Smooth muscle cell of the brain vasculature (primary cell): ENCODE data around the gene SGMS1.
"Not testable (repeated sequence)": the region's sequence is repeated elsewhere in the genome, so short reads cannot be mapped to it uniquely, and the experiment has no call there.

Source experiments
- DNase-seq: peaks from one replicate; pipeline ENCODE4 v3.0.0-alpha.2; 2012; ENCODE audit warnings: low read depth, low spot score

The SGMS1 gene

DNA sequence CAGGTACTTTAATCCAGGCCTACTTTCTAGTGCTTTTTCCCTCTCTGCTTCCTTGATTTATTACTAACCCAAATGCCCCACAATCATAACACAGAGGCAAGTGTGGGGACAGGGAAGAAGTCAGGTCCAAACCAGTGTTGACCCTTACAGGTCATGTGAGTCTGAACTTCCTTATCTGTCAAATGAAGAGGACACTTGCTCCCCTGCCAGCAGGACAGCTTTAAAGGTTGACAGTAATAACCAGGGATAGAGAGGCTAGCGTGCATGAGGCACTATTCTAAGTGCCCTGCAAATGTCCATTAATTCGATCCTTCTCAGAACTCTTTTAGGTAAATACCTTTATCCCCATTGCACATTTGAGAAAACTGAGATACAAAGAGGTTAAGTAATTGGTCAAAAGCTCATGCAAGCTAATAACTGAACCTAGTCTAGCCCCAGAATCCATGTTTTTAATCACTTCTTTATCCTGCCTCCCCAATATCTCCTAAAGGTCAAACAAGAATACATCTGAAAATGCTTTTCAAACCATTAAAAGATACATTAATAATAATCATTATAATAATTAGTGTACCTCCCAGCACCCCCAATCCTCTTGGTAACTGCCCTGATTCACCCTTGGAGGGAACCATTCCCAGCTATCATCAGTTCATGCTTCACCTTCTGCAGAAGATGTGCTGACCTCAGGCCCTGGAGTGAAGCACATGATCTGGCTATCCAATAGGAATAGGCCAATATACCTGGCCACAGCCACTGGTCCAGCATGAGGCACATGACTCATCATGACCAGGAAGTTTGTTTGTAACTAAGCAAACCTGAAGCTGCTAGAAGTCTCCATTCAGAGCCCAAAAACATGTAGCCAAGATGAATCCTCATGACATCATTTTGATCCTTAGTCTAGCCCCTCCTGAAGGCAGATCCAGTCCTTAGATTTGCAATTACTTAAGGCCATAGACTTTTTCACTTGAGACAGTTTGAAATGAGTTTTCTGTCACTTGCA is 40.7 kb downstream of the SGMS1 start:
- no peak for DNase-seq

DNA sequence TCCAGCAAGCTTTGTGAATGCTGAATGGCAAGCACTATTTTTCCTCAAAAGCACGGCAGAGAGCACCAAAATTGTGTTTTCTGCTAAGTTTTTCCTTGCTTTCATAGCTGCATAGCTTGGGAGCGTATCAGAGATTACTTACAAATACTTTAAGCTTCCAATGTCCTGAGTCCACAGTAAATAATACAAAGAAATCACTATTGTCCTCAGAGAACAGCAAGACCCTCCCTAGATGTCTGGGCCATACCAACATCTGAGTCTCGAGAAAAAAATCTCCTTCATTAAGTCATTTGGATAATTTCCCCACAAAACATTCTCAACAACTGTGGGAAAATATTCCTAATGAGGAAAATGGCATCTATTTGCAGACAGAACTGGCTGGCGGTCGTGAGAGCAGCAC is 41.7 kb downstream of the SGMS1 start:
- no peak for DNase-seq

DNA sequence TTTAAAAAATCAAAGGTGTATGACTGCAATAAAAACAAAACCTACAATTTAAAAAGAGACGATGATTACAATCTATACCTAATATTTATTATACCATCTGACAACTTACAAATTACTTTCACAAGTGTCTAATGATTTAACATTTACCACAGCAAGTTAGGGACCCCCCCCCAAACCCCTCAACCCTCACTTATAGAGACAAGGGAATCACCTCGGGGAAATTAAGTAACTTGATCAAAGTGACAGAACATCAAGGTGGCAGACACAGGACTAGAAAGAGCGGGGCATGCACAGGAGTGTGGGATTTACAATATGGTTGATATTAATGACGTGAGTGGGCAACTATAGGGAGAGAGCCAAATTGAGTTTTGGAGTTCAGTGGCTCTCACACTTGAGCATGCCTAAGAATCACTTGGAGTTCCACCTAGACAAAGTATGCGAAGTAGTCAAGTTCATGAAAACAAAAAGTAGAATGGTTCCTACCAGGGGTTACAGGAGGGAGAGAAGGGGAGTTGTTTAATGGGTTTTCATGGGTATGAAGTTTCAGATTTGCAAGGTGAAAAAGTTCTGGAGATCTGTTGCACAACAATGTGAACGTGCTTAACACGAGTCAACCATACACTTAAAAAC is 43.4 kb downstream of the SGMS1 start:
- no peak for DNase-seq

DNA sequence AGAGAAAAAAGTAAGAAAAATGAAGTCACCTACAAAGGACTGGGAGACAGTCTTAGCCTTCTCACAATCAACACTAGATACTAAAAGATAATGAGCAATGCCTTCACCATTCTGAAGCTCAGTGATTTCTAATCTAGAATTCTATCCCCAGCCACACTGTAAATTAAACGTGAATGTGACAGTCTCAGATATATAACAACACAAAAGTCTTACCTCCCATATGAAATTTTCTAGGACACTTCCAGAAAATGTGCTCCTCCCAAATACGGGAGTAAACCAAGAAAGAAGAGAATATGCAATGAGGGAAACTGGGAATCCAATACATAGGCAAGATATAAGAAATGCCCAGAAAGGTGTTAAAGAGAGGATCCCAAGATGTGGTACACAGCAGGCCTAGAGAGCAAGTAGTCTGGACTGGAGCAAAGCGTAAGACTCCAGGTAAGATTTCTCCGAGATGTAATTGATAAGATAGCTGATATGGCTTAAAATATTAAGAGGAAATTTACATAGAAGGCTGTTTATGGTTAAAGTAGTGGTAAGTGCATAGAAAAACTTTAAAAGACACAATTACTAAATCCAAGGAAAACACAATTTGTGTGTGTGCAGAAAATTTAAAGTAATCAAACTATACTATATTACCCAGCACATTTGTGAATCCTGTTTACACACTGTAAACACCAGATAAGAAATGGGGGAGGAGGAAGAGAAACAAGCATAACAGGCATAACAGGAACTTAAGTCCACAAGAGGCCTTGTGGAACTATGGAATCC is 44.1 kb downstream of the SGMS1 start:
- DNase-seq, result no peak

DNA sequence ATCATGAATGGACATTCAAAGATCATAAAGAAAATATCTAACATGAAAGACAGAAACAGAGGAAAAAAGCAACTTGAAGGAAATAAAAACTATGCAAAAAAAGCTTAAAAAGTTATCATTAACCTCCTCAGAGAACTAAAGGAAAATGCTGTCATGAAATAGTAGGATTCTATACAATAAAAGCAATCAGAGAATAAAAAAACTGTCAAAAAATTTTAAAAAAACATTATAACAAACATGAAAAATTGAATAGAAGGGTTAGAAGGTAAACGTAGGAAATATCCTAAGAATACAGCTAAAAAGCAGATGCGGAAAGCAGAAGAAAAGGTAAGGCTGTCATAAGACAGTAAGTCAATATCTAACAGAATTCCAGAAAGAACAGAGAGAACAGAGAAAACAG is 44.8 kb downstream of the SGMS1 start:
- no peak for DNase-seq

DNA sequence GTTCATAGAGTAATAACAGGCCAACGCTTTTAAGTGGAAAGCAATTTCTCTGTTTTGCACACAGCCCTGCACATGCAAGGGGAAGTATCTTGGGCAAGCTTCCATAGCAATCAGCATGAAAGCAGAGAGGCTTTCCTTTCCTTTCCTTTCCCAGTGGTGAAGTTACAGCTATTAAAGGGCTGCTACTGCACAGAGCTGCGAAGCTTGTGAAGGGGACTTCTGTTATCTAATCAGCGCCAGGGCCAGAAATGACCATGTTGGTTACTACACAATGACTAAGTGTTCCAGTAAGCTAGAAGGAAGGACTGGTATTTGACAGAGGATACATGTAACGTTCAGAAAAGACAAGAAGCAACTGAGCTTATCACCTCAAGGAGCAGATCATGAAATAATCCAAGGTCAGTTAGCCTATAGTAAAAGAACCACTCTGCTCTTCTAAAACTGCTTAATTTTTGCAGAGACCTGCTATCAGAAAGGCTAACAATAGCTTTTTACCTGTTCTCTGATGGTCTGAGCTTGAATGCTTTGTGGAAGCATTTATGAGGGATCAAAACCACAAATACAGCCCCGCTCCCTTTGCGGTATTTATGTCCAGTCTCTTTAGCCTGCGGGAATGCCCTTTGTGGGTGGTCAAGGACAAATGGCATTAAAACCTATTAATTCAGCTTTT is 45.9 kb downstream of the SGMS1 start:
- no peak for DNase-seq

DNA sequence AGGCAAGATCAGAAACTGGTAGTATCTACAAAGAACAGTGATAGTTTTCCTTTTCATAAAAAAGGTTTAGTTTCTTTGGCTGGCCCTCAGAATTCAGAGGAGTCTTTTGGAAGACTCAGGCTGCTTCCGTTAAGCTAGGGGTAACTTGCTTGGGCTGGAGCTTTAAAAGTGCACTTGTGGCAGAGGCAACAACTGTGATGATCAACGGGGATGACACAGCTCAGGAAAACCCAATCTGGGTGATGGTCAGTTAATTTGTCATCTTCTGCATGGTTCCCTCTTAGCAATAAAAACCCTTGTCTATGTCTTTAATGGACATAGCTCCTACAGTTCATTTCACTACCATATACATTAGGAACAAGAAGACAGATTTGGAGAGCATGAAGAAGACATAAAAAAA is 46.7 kb downstream of the SGMS1 start:
- no peak for DNase-seq

DNA sequence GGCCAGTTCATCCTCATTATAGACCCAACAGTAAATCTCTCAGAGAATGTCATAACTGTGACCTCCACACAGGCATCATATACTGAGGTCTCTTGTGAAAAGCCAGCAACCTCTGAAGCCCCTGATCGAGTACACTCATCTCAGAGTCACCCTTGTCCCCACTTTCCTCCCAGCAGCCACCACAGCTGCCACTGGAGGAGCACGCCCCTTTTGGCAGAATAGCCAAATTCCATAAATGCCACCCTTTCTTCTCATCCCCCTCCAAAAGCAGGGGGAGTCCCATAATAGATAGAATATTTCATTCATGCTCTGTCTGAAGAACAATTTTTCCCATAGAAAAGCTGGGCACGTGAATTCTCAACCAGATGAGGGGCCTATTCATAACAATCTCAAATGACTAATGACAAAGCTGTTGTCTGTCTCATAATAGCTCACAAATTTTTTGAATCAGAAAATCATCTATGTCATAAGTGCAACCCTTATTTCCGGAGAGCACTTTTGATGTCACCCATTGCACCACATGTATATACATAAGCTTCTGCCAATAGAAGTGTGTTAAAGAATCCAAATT is 47.4 kb downstream of the SGMS1 start:
- no peak for DNase-seq

DNA sequence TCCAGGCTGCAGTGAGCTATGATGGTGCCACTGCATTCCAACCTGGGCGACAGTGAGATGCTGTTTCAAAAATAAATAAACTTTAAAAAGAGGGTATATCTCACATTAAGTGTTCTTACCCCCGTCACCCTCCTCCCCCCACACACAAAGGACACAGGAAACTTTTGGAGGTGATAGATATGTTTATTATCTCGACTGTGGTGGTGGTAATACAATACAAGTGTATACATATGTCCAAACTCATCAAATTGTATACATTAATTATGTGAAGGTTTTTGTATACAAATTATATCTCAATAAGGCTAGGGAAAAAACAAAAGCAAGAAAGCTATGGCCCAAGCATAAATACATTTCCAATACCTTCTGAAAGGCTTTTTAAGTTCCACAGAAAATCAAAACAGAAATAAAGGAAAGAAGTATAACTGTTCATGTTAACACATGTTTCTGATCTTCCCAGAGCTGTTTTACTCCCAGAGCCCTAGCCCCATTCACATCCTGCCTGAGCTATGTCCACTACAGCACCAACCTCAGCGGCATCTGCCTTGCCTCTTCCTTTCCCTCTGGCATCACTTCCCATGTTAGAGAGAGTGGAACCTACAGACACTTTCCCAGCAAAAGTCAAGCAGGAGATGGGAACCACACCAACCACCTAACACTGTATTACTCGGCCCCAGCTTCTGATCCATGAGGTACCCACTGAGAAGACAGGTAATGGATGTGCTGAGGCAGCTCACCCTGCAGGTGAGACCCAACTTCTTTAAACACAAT is 48.1 kb downstream of the SGMS1 start:
- no peak for DNase-seq

DNA sequence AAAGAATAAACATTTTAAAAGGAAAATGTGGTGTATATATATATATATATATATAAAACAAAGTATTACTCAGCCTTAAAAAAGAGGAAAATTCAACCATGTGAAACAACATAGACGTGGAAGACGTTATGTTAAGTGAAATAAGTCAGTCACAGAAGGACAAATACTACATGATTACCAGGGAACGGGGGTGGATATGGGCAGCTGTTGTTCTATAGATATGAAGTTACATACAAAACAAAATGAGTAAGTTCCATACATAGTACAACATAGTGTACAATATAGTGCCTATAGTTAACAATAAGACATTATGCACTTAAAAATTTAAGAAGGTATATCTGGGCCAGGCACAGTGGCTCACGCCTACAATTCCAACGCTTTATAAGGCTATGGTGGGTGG is 48.8 kb downstream of the SGMS1 start:
- no peak for DNase-seq

DNA sequence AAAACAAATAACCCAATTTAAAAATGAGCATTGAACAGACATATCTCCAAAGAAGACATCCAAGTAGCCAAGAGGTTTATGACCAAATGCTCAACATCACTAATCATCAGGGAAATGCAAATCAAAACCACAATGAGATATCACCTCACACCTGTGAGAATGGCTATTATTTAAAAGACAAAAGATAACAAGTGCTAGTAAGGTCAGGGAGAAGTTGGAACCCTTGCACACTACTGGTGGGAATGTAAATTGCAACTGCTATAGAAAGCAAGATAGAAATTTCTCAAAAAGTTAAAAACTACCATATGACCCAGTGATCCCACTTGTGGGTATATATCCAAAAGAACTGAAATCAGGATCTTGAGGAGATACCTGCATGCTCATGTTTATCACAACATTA is 49.5 kb downstream of the SGMS1 start:
- no peak for DNase-seq

DNA sequence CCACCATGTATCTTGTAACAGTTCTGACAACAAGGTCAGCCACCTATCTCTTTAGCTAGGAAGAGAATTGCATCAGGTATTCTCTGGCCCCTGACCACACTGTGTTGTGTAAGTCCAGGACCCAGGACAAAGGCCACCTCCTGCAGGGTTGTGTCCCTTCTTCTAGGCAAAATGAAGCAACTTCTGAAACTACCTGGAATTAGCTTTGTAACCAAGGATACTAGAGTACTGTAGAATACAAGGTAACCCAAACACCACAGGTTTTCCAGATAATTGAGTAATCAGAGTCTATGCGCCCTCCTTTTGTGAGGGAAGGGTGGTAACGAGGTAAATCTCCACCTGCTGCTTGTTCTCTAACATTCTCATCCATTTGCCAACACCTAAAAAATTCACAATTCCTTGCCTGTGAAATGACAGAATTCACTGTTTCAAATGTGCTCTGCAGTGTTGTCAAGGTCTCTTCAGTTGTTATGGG is 51.7 kb downstream of the SGMS1 start:
- DNase-seq, result no peak

DNA sequence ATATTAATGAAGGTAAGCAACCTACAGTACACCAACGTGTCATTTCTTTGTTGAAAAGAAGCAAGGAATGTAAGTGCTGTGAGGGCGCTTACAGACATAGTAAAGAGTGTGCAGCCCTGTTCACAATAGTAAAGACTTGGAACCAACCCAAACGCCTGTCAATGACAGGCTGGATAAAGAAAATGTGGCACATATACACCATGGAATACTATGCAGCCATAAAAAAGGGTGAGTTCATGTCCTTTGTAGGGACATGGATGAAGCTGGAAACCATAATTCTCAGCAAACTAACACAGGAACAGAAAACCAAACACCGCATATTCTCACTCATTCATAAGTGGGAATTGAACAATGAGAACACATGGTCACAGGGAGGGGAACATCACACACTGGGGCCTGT is 55.0 kb downstream of the SGMS1 start:
- not testable (repeated sequence) for DNase-seq

DNA sequence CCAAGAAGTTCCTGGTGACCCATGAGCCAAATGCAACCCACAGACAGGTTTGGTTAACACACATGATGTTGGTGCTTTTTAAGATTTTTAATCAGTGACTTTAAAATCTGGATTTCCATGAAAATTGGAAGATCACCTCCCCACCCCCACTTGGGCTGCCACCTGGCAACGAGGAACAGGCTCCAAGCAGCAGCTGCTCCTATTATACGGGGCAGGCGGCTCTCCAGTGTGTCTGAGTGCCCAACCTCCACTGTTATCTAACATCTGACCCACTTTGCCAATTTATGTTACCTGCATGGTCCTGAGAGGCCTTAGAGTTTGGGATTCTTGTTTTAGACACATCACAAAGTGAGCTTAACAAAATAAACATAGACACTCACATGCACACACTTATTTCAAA is 56.4 kb downstream of the SGMS1 start:
- no peak for DNase-seq

DNA sequence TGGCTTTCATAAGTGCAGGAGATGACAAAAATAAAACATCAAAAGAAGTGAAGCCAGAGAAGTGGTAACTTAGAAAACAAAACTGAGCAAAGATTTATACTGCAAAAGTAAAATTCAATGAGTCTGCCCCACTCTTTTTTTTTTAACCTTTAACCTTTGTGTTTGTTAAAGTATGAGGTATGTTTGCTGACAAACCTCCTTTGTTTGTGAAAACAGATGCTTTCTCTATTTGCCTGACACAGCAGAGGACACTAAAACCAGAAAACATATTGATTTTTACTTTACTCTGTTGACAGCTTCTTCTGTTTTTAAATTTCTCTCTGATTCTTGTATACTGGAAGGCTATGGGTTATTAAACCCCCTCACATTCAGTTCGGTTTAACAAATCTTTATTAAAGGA is 57.6 kb downstream of the SGMS1 start:
- no peak for DNase-seq

DNA sequence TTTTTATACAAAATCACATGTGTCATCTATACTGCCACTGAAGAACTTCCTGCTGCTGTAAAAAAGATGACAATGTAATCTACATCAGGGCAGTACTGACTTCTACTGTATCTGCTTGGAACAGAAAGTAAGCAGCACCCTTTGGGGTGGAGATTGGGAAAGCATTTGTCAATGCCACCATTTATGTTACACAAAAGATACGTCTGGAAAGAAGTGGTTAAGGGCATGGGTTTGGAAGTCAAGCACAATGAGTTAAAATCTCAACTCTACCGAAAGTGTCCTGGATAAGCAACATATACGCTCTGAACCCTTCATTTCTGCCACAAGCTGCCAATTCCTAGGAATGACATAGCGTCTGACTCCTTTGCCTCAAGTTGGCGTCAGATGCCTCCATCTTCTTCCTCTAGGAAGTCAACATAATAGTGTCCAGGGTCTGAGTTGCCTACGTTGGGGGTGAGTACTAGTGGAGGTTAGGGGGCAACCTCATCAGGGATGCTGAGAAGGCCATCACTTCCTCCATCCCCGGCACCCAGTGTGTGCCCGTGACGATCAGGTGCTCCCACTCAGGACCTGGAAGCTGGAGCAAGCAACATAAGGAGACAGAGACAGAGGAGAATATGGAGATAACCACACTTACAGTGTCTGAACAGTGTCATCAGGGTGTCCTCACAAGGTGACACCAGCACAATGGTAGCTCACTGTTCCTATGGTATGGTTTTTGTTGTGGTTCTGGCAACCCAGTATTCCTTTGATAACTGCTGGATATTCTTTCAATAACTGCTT is 58.3 kb downstream of the SGMS1 start:
- DNase-seq, result no peak

DNA sequence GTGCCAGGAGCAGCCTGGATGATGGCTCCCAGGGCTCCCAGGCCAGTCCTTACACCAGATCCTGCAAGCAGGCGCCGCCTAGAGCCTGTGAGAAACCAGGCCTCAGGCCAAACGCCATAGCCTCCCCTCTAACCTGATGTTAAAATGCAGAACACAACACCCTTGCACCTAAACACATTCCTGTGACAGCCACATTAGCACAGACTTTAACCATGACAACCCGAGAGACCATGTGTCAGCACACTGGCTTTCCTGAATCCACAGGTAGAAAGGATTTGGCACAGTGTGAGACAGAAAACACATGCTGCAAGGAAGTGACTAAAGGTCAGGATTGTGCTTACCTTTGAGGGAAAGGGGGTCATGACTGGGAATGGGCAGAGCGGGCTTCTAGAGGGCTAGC is 59.9 kb downstream of the SGMS1 start:
- DNase-seq, result no peak

DNA sequence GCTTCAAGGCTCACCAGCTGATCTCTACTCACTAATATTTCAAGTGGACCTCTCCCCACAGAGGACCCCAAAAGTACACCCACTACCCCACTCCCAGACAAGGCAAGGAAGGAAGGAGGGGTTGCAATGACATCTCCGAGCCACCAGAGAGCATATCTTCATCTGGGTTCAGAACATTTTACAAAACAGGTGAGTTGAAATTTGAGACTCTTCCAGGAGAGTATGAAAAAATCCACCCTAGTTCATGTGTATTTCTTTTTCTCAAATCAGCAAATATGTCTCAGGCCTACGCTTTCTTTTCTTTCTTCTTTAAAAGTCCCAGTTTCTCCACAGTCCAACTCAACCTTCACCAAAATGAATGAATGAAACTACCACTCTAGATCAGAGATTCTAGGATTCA is 61.9 kb downstream of the SGMS1 start:
- DNase-seq, result no peak

DNA sequence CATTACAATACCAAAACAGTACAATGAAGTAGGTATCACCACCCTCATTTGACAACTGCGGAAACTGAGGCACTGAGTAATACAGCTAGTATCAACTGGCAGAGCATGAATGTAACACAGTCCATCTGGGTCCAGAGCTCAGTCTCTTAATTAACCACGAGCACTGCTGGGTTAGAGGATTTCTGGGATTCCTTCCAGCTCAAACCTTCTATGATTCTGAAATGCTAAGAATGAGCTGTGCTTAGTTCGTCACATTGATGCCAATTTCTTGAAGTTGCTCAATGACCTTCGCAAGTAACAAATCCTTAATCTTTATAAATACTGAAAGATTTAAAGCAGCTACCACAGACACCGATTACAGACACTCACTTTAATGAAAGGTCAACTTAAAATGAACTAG is 62.5 kb downstream of the SGMS1 start:
- DNase-seq, result no peak

DNA sequence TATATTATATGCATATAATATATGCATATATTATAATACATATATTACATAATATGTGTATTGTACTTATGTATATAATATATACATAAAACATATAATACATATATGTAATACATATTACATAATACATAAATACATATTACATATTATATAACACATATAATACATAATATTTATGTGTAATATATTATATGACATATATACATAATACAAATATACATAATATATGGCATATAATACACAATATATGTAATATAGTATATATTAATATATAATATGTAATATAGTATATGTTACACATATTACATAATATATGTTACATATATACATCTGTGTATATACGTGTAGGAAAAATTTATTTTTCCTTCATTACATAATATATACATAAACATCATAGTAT is 63.4 kb downstream of the SGMS1 start:
- no peak for DNase-seq
